Rectal smooth muscle tissue (tissue), 1 donor: ENCODE data around the gene CERT1.
"Not testable (repeated sequence)": the region's sequence is repeated elsewhere in the genome, so short reads cannot be mapped to it uniquely, and the experiment has no call there.

Experiments used
- H3K27ac ChIP-seq: one replicate; pipeline ENCODE4 v1.7.0; 2013; ENCODE audit warnings: low read depth, low read length, inconsistent platforms
- H3K27me3 ChIP-seq: one replicate; pipeline ENCODE4 v1.7.0; 2013; ENCODE audit warnings: low read length; ENCODE audit not compliant: control insufficient read depth, insufficient read depth
- H3K36me3 ChIP-seq: one replicate; pipeline ENCODE4 v1.7.0; 2013; ENCODE audit warnings: low read length; ENCODE audit not compliant: control insufficient read depth, insufficient read depth
- H3K4me1 ChIP-seq: one replicate; pipeline ENCODE4 v1.7.0; 2013; ENCODE audit warnings: low read length; ENCODE audit not compliant: control insufficient read depth, insufficient read depth
- H3K4me3 ChIP-seq: one replicate; pipeline ENCODE4 v1.7.0; 2013; ENCODE audit warnings: low read length
- H3K9ac ChIP-seq: one replicate; pipeline ENCODE4 v1.7.0; 2013; ENCODE audit warnings: low read length

CERT1 gene

DNA sequence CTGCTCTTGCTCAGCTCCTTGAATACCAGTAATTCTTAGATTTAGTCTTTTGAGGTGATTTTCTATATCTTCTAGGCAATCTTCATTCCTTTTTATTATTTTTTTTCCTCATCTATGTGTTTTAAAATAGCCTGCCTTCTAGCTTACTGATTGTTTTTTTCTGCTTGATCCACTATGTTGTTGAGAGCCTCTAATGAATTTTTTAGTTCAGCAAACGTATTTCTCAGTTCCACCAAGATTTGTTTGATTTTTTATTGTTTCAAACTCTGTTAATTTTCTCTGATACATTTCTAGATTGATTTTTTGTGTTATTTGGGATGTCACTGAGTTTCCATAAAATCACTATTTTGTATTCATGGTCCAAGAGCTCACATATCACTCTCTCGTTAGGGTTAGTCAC, 9.8 kb upstream of the CERT1 start:
- no peaks in the 10 kb centered on the region for H3K27me3 ChIP-seq
- H3K36me3 ChIP-seq: no peaks in the 10 kb centered on the region
- H3K4me1 ChIP-seq: no peaks in the 10 kb centered on the region
- H3K27ac ChIP-seq: no peak overlapping the region
- no peak overlapping the region for H3K4me3 ChIP-seq
- H3K9ac ChIP-seq: no peak overlapping the region

DNA sequence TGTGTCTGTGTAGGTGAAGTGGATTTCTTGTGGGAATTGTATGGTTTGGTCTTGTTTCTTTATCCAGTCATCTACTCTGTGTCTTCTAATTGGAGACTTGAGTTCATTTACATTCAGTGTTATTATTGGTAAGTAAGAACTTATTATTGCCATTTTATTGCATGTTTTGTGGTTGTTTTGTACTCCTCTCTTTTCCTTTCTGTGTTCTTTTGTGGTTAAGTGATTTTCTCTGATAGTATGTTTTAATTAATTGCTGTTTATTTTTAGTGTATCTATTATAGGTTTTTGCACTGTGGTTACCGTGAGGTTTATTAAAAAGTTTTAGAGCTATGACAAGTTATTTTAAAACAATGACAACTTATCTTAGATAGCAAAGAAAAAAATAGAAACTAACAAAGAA, 8.3 kb upstream of the CERT1 start:
- Histone ChIP-seq H3K9ac (no peak overlapping the region), H3K36me3 (no peaks in the 10 kb centered on the region), H3K27ac (no peak overlapping the region), H3K4me3 (no peak overlapping the region), H3K27me3 (no peaks in the 10 kb centered on the region), H3K4me1 (no peaks in the 10 kb centered on the region)

DNA sequence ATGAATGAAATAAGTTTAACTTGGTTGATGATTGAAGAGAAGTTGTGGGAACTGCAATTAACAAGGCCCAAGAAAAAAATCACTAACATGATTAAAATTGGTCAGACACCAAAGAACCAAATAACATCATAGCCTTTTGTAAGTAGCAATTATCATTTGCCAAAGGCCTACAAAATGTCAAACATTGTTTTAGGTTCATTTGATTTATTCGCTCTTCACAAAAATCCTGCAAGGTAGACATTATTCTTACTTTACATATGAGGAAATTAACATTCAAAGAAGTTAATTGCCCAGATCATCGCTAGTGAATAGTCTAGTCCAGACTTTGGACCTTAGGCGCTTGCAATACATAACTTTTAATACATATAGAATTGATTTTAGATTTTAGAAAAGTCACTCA, 2.9 kb upstream of the CERT1 start:
- no peaks in the 10 kb centered on the region for H3K27me3 ChIP-seq
- no peak overlapping the region for H3K9ac ChIP-seq
- no peak overlapping the region for H3K27ac ChIP-seq
- no peaks in the 10 kb centered on the region for H3K36me3 ChIP-seq
- peaks cover 5% of the 10 kb centered on the region for H3K4me1 ChIP-seq
- H3K4me3 ChIP-seq: no peak overlapping the region

DNA sequence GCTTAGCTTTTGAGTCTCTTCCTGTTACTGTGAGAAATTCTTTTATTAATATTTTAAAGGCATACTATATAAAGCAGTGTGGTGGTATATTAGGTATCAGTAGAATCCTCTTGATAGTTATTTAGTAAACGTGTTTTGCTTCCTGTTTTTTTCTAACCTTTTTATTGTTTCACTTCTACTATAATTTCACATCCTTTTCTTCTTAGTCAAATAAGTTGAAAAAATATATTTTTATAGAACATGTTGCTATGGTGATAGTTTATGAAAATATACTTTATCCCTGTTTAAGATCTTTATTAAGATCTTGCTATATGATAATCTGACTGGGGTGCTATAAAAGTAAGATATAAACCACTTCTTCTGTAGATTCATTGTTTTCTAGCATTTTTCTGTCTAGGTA, 2.4 kb upstream of the CERT1 start:
- H3K36me3 ChIP-seq: no peaks in the 10 kb centered on the region
- no peak overlapping the region for H3K9ac ChIP-seq
- peaks cover 7% of the 10 kb centered on the region for H3K4me1 ChIP-seq
- no peaks in the 10 kb centered on the region for H3K27me3 ChIP-seq
- no peak overlapping the region for H3K4me3 ChIP-seq
- no peak overlapping the region for H3K27ac ChIP-seq

DNA sequence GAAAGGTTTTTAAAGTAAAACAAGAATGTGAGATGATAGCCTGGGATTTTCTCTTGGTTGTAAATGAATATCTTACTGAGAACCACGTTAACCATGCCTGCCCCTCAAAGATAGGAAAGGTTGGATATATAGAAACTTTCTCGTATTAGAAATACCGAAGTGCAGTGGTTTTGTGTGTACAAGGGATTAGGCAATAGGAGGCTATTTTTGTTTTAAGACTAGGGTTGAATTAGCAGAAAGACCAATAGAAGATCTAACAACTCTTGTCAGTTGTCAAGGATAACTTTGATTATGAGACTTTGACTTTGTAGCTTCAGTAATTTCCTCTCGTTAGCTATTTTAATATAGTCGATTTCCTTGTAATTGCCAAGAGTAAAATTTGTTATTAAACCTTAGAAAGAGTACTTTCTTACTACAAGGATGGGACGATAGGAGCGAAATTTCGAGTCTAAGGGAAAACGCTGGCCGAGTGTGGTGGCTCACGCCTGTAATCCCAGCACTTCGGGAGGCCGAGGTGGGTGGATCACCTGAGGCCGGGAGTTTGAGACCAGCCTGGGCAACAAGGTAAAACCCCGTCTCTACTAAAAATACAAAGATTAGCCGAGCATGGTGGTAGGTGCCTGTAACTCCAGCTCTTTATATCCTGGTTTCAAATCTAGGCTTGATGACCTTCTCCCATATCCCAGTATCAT, 1.1 kb upstream of the CERT1 start:
- H3K27me3 ChIP-seq: no peaks in the 10 kb centered on the region
- peak overlapping the region; percentile 90 for H3K27ac ChIP-seq
- H3K36me3 ChIP-seq: no peaks in the 10 kb centered on the region
- H3K4me1 ChIP-seq: peaks cover 7% of the 10 kb centered on the region
- peak overlapping the region; percentile 98 for H3K4me3 ChIP-seq
- H3K9ac ChIP-seq: no peak overlapping the region

DNA sequence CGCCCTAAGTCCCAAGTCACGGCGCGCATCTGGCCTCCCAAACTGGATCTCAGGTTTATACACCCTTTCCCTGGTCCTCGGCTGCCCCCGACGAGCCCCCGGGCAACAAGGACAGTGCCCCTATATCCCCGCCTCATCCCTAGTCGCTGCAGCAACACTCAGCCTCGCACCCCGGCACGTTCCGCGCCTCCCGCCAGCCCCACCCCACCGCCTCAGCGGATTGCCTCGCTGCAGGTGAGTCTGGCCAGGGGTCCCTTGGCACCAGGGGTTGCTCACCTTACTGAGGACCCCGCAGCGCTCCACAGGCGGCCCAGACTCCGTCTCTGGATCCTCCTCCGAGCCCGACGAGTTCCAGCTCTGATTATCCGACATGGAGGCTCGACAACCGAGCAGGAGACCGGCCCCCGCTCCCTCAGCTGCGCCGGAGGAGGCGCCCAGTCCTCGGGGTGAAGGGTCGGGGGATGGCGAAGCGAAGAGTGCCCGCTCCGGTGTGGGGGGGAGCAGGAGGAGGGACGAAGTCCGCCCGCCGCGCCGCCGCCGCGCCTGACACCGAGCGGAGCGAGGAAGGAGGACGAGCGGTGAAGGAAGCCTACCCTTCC, 494 bp downstream of the CERT1 start:
- H3K9ac ChIP-seq: peak overlapping the region; percentile 45
- H3K4me1 ChIP-seq: peaks cover 7% of the 10 kb centered on the region
- peak overlapping the region; percentile 92 for H3K27ac ChIP-seq

DNA sequence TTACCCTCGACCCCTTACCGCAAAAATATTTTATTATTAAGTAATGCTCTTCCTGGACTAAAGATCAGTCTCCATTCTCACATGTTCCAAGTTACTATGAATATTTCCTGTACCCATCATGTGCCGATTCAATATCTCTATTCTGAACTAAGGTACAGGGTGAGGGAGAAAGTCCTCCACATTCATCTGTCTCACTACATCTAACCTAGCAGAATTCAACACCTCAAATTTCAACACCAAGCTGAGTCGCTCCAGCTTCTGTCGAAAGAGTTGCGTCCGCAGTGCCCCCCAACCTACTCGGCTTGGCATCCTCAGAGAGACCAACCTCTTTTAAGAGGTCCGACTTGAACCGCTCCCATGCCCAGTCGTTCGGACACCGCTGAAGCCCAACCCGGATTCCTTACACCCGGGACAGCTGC, 1.0 kb downstream of the CERT1 start:
- Histone ChIP-seq H3K9ac (peak overlapping the region; percentile 45), H3K4me3 (peak overlapping the region; percentile 93), H3K27ac (peak overlapping the region; percentile 92), H3K4me1 (peaks cover 7% of the 10 kb centered on the region), H3K27me3 (no peaks in the 10 kb centered on the region), H3K36me3 (no peaks in the 10 kb centered on the region)

More for the DNA sequence above, 494 bp downstream of the CERT1 start:
- Histone ChIP-seq H3K36me3 (no peaks in the 10 kb centered on the region), H3K4me3 (peak overlapping the region; percentile 93), H3K27me3 (no peaks in the 10 kb centered on the region)

DNA sequence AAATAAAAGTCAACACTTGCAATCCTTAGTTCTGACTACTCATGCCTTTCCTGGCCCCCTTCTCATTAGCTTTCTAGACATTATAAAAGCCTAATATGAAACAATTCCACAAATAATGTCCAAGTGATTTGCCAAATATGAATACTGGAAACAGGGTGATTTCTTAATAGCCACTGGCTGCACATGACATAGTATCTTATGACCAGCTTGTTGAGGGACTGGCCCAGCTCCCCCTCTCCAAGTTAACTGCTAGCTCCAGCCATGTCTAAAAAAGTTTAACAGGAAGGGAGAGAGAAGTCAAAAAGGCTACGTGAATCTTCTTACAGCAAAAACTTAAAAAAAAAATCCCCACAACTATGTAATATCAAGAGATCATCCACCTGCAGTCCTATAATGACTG, 1.5 kb downstream of the CERT1 start:
- Histone ChIP-seq H3K36me3 (no peaks in the 10 kb centered on the region), H3K9ac (no peak overlapping the region), H3K4me3 (peak overlapping the region; percentile 93), H3K27ac (no peak overlapping the region), H3K27me3 (no peaks in the 10 kb centered on the region), H3K4me1 (peaks cover 7% of the 10 kb centered on the region)

DNA sequence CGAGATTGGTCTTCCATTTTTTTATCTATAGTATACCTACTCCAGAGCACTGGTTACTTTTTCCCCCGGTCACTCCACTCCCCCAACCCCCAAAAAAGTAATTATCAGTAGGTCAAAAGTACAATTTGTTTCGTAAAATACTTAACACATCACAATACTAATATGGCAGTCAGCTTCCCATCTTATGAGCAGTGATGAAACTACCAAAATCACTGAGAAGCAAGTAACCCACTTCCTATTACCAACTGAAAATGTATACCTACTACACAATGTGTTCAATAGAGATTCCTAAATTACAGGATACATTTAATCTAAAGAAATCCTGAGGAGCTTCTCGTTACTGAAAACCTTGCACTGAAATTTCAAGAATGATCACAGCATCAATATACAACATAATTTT, 1.9 kb downstream of the CERT1 start:
- Histone ChIP-seq H3K27me3 (no peaks in the 10 kb centered on the region), H3K36me3 (no peaks in the 10 kb centered on the region), H3K4me1 (peaks cover 7% of the 10 kb centered on the region), H3K4me3 (peak overlapping the region; percentile 93), H3K9ac (no peak overlapping the region), H3K27ac (no peak overlapping the region)

DNA sequence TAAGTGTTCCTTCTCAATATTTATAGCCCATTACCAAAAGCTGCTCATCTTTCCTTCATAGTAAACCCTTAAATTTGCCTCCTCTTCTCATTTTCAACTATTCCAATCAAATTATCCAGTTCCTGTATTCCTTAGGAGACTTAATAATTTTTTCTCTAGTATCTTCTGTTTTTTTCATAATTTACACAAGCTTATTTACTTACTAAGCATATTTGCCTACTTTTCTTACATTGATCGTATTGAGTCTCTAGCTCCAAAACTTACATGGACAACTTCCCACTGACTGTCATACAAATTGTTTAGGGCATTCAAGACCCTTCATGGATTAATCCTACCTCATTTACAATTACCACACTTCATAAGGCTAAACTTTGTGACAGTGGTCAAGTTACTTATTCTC, 3.6 kb downstream of the CERT1 start:
- Histone ChIP-seq H3K36me3 (no peaks in the 10 kb centered on the region), H3K27ac (no peak overlapping the region), H3K4me1 (peaks cover 6% of the 10 kb centered on the region), H3K4me3 (no peak overlapping the region), H3K9ac (no peak overlapping the region), H3K27me3 (no peaks in the 10 kb centered on the region)

DNA sequence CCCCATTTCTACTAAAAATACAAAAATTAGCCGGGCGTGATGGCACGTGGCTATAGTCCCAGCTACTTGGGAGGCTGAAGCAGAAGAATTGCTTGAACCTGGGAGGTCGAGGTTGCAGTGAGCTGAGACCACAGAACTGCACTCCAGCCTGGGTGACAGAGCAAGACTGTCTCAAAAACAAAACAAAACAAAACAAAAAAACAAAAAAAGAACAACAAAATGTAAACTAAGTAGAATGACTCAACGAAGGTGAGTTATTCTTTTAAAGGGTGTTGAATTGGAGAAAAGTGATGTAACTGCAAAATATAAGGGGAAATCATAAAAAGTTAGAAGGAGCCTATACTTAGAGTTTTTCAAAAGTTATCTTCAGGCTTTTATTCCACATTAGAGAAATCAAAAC, 6.3 kb downstream of the CERT1 start:
- H3K27me3 ChIP-seq, H3K36me3 ChIP-seq: not testable (repeated sequence)

DNA sequence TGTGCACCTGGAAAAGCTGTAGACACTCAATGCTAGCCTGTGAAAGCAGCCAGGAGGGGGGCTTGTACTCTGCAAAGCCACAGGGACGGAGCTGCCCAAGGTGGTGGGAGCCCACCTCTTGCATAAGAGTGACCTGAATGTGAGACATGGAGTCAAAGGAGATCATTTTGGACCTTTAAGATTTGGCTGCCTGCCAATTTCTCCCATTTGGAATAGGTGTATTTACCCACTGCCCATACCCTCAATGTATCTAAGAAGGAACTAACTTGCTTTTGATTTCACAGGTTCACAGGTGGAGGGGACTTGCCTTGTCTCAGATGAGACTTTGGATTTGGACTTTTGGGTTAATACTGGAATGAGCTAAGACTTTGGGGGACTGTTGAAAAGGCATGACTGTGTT, 12.6 kb downstream of the CERT1 start:
- not testable (repeated sequence) for H3K9ac ChIP-seq, H3K27me3 ChIP-seq, H3K4me1 ChIP-seq, H3K27ac ChIP-seq, H3K36me3 ChIP-seq, H3K4me3 ChIP-seq

More for the DNA sequence above, 6.3 kb downstream of the CERT1 start:
- H3K4me1 ChIP-seq, H3K9ac ChIP-seq, H3K27ac ChIP-seq, H3K4me3 ChIP-seq: not testable (repeated sequence)

DNA sequence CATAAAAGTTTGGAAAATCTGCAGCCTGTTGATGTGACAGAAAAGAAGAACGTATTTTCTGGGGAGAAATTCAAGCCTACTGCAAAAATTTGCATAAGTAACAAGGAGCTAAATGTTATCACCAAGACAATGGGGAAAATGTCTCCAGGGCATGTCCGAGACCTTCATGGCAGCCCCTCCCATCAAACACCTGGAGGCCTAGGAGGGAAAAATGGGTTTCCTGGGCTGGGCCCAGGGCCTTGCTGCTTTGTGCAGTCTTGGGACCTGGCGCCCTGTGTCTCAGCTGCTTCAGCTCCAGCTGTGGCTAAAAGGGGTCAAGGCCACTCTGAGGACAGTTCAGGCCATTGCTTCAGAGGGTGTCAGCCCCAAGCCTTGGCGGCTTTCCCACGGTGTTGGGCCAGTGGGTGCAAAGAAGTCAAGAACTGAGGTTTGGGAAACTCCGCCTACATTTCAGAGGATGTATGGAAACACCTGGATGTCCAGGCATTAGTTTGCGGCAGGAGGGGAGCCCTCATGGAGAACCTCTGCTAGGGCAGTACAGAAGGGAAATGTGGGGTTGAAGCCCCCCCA, 13.1 kb downstream of the CERT1 start:
- H3K27ac ChIP-seq: no peak overlapping the region
- no peaks in the 10 kb centered on the region for H3K27me3 ChIP-seq
- no peak overlapping the region for H3K9ac ChIP-seq
- peaks cover 3% of the 10 kb centered on the region for H3K36me3 ChIP-seq
- no peak overlapping the region for H3K4me3 ChIP-seq
- no peaks in the 10 kb centered on the region for H3K4me1 ChIP-seq
